GM03348 (cell line): Measurements from ENCODE around the gene PMF1.
"Not testable (repeated sequence)": the region's sequence is repeated elsewhere in the genome, so short reads cannot be mapped to it uniquely, and the experiment has no call there.

Experiments
- DNase-seq: peaks from one replicate; pipeline ENCODE4 v3.0.0; 2012; ENCODE audit warnings: low spot score

PMF1 gene, protein sequence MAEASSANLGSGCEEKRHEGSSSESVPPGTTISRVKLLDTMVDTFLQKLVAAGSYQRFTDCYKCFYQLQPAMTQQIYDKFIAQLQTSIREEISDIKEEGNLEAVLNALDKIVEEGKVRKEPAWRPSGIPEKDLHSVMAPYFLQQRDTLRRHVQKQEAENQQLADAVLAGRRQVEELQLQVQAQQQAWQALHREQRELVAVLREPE

DNA sequence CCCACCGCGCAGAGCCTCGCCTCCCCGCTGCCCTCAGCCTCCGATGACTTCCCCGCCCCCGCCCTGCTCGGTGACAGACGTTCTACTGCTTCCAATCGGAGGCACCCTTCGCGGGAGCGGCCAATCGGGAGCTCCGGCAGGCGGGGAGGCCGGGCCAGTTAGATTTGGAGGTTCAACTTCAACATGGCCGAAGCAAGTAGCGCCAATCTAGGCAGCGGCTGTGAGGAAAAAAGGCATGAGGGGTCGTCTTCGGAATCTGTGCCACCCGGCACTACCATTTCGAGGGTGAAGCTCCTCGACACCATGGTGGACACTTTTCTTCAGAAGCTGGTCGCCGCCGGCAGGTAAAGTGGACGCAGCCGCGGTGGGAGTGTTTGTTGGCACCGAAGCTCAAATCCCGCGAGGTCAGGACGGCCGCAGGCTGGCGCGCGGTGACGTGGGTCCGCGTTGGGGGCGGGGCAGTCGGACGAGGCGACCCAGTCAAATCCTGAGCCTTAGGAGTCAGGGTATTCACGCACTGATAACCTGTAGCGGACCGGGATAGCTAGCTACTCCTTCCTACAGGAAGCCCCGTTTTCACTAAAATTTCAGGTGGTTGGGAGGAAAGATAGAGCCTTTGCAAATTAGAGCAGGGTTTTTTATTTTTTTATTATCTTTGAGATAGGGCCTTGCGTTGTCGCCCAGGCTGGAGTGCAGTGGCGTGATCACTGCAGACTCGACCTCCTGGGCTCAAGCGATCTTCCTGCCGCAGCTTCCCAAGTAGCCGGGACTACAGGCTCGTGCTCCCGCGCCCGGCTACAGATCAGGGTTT lies at the start of gene PMF1:
Gene PMF1 (plus strand): TSS at position 175 of the 811 bp plus-strand sequence. CDS start 9 bp downstream, at position 184.
- peak; percentile 100 for DNase-seq

DNA sequence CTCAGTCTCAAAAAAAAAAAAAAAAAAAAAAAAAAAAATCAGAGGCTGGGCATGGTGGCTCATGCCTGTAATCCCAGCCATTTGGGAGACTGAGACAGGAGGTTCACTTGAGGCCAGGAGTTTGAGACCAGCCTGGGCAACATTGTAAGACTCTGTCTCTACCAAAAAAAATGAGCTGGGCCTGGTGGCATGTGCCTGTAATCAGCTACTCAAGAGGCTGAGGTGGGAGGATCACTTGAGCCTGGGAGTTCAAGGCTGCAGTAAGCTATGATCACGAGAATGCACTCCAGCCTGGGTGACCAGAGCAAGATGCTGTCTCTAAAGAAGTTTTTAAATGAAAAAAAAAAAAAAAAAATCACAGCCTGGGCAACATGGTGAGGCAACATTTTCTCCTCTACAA lies 49.1 kb upstream of the PMF1 start:
- no peak for DNase-seq

DNA sequence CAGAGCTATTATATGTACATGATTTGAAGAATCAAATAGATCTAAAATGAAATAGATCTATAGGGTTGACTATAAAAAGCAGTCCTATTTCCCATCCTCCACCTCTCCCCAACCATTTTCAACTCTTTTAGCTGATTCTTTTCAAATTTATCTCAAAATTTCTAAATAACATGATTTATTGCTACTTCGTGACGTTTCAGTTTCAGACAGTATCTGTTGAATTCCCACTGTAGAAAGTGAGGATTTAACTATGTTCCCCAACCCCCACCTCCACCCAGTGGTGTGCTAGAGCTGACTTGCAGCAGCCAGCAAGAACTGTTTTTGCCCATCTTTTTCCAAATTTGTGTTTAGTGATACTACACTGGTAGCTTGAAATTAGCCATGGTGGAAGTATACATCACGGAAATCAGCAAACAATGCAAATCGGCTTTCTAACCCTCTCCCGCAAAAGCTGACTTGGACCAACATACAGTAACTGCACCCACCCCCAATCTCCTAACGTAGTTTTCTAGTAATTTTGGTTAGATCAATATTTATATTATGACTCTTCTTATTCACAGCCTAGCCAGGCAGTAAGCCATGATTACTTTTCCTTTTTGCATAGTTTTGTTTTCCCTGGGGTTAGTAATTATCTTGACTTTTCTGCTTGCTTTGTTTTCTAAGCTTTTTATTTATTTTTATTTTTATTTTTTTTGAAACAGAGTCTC lies 48.5 kb upstream of the PMF1 start:
- no peak for DNase-seq

DNA sequence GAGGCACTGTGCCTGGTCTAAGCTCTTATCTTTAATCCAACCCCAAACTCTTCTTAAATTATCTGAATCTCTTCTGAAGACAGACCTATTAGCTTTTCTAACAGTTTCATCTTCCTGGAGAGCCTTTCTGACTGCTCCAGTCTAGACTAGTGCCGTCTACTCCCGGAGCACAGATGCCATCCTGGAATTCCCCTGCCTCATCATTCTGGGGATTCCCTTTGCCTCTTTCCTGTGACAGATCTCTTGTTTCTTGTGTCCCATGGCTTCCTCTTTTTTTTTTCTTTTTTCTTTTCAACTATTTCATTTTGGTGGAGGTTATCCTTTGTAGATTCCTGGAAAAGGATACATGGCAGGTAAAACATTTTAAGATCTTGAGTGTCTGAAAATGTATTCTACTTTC lies 47.7 kb upstream of the PMF1 start:
- no peak for DNase-seq

DNA sequence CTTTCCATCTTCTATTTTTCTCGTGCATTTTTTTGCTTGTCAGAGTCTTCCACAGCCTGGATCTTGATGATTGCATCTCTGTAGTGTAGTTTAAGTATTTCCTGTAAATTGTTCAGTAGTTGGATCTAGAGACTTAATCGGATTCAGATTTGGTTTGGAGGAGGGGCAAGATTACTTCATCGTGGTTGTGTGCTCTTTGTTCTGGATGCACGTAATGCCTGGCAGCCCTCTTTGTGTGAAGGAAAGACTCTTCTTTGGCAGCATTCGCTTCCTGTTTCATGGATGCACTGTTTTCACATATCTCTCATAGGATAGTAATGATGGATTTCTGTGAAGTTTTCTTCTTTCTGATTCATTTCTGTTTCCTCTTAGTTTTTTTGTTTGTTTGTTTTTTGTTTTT lies 45.3 kb upstream of the PMF1 start:
- DNase-seq: peak; percentile 13

DNA sequence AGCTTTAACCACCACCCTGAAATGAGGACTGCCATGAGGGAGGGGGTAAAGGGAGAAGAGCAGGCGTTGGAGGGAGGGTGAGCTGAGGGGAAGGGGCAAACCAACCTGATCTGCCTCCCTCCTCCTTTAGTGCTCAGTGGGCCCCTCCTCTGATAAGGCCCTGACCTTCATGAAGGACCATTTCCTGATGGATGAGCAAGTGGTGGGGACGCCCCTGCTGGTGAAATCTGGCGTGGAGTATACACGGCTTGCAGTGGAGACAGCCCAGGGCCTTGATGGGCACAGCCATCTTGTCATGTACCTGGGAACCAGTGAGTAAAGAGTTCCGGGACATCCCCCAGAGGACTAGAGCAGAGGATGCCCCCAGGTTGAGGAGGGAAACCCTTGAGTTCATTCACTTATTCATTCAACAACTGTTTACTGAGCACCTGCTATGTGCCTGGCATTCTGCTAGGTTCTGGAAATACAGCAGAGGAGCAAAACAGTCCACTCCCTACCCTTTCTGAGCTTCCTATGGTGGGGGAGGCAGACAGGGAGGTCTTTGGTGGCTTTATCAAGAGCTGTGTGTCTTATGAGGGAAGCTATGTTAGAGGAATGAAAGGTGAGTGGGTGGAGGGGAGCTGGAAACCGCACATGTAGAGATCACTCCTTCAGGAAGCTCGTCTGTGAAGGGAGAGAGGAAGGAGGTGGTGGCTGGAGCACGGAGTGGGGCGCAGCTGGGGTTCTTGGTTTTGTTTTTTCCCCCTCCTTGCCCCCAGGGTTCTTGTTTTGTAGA lies 39.9 kb upstream of the PMF1 start:
- DNase-seq: peak; percentile 3

DNA sequence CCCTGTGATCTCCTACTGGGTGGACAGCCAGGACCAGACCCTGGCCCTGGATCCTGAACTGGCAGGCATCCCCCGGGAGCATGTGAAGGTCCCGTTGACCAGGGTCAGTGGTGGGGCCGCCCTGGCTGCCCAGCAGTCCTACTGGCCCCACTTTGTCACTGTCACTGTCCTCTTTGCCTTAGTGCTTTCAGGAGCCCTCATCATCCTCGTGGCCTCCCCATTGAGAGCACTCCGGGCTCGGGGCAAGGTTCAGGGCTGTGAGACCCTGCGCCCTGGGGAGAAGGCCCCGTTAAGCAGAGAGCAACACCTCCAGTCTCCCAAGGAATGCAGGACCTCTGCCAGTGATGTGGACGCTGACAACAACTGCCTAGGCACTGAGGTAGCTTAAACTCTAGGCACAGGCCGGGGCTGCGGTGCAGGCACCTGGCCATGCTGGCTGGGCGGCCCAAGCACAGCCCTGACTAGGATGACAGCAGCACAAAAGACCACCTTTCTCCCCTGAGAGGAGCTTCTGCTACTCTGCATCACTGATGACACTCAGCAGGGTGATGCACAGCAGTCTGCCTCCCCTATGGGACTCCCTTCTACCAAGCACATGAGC lies 36.1 kb upstream of the PMF1 start:
- no peak for DNase-seq

DNA sequence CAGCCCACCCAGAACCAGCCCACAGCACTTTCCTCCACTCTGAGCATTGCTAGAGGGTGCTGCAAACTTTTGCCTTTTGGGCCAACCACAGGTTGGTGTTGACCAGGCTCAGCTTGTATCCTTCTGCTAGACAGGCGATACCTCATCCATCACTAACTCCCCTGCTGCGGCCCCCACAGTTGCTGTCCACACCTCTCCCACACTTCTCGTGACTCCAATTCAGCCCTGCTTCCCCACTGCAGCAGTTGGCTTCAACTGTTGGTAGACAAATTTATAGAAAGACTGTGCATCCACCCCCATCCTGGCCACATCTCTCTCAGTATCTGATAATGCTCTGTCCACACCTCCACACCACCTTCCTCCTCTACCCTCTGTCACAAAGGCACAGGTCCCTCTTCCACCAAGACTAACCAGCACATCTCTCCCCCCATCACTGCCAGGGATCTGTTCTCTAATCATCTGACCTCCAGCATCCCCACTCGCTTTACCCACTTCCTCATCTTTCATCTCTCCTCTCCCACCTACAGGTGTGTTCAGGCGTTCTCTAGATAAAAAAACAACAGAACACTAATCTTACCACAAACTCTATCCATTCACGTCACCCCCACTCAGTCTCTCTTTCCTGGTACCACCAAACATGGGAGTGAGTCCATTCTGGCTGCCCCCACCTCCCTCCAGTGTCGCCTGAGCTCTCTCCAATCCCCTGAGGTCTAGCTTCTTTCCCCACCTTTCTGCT lies 34.7 kb upstream of the PMF1 start:
- no peak for DNase-seq

DNA sequence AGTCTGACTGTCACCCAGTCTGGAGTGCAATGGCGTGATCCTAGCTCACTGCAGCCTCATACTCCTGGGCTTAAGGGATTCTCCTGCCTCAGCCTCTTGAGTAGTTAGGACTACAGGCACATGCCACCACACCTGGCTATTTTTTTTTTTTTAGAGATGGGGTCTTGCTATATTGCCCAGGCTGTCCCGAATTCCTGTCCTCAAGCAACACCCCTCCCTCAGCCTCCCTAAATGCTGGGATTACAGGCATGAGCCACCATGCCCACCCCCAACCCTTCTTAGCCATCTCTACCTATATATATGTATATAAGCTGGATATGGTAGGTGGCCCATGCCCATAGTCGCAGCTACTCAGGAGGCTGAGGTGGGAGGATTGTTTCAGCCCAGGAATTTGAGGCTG lies 32.3 kb upstream of the PMF1 start:
- no peak for DNase-seq

DNA sequence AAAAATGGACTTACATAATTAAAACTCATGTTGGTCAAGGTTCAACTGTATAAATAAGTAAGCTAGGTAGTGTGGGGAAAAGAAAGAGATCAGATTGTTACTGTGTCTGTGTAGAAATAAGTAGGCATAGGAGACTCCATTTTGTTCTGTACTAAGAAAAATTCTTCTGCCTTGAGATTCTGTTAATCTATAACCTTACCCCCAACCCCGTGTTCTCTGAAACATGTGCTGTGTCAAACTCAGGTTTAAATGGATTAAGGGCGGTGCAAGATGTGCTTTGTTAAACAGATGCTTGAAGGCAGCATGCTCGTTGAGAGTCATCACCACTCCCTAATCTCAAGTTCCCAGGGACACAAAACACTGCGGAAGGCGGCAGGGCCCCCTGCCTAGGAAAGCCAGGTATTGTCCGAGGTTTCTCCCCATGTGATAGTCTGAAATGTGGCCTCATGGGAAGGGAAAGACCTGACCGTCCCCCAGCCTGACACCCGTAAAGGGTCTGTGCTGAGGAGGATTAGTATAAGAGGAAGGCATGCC lies 31.3 kb upstream of the PMF1 start:
- DNase-seq: not testable (repeated sequence)

DNA sequence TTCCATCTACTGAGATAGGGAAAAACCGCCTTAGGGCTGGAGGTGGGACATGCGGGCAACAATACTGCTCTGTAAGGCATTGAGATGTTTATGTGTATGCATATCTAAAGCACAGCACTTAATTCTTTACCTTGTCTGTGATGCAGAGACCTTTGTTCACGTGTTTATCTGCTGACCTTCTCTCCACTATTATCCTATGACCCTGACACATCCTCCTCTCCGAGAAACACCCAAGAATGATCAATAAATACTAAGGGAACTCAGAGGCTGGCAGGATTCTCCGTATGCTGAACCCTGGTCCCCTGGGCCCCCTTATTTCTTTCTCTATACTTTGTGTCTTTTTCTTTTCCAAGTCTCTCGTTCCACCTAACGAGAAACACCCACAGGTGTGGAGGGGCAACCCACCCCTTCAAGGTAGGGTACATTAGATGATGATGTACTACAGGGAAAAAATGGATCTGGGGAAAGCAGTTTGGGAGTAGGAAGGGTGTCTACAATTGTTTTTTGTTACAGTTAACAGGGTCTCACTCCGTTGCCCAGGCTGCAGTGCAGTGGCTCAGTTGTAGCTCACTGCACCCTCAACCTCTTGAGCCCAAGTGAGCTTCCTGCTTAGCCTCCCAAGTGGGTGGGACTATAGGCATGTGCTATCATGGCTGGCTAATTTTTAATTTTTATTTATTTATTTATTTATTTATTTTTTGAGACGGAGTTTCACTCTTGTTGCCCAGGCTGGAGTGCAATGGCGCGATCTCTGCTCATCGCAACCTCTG lies 30.6 kb upstream of the PMF1 start:
- DNase-seq: not testable (repeated sequence)

DNA sequence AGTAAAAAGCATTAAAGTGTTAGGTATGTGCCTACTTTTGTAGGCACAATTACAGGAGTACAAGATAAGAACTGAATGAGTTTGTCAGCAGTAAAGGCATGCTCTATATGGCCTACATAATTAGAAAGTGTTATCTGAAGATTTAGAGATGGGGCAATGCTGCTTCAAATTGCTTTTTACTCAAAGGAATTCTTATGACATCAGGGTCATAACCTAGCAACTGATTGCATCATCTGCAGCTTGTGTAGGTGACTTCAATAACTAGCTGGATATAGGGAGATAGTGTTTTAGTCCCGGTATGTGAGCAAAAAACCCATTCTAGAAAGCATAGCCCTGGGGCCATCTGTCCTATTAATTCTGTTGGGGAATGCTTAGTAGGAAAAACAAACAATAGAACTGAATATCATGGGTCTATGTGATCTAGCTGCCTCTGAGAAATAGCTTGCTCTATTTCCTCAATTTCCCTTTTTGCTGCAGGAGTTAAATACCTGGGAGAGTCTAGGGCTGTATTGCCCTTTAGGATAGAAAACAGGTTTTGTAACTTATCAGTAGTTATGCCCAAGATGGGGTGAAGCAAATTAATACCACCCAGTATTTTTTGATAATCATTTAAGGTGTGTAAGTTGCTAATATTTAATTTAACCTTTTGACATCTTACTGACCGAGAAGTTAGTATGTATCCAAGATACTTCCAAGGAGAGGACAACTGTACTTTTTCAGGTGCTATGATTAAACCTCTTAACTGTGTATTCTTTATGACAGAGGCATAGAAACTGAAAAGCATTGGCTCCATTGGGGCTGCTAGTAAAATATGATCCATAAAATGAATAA lies 26.2 kb upstream of the PMF1 start:
- DNase-seq: not testable (repeated sequence)

DNA sequence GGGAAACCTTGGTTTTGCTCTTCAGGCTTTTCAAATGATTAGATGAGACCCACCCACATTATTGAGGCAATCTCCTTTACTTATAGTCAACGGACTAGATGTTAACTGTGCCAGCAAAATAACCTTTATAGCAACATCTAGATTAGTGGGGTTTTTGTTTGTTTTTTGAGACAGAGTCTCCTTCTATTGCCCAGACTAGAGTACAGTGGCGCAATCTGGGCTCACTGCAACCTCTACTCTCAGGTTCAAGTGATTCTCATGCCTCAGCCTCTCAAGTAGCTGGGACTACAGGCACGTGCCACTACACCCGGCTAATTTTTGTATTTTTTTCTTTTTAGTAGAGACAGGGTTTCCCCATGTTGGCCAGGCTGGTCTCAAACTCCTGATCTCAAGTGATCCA lies 22.5 kb upstream of the PMF1 start:
- not testable (repeated sequence) for DNase-seq

DNA sequence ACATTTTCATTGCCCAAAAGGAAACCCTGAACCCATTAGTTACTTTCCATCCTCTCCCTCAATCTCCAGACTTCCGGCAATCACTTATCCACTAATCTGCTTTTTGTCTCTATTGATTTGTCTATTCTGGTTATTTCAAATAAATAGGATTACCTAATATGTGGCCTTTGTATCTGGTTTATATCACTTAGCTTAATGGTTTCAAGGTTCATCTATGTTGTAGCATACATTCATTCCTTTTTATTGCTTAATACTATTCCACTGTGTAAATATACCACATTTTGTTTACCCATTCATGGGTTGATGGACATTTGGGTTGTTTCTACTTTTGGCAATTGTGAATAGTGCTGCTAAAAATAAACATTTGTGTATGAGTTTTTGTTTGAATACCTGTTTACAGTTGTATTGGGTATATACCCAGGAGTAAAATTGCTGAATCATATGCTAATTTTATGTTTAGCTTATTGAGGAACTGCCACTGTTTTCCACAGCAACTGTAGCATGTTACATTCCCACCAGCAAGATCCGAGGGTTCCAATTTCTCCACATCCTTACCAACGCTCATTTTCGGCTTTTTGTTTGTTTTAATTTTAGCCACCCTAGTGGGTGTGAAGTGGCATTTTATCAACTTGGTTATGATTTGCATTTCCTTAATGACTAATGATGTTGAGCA lies 21.4 kb upstream of the PMF1 start:
- DNase-seq: no peak

DNA sequence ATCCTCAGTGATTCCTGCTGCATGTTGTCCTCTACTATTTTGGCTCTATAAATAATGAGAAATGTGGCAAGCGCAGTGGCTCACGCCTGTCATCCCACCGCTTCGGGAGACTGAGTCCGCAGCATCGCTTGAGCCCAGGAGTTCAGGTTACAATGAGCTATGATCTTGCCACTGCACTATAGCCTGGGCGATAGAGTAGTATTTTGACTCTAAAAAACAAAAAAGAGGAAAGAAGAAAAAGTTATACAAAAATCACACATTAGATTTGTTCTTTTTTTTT lies 19.7 kb upstream of the PMF1 start:
- no peak for DNase-seq

DNA sequence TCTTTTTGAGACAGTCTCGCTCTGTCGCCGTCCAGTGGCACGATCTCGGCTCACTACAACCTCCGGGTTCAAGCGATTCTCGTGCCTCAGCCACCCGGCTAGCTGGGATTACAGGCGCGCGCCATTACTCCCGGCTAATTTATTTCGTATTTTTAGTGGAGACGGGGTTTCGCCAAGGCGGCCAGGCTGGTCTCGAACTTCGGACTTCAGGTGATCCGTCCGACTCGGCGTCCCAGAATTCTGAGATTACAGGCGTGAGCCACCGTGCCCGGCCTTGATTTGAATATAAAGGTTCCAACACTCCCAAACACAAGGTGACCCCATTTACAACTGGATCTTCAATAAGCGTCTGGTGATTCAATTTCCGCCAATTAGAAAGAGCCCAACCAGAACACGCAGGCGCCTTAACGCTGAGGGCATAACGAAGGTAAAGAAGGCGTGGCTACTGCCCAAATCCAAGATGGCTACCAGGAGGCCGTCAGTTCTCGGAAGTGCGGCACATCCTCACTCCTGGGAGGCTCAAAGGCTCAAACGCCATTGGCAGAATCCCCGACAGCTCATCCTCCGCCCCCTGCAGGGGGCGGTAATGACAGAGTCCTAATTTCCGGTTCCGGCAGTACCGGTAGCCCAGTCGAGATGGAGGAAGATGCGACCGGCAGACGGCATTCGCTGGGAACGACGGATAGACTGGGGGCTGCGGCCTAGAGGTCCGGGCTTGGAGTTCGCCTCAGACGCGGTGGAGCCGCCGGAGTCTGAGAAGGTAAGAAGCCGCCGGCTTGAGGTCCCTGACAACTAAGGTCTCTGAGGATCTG lies 19.1 kb upstream of the PMF1 start, which contains the start of gene SLC25A44:
Gene SLC25A44 (plus strand): TSS at position 617 of the 812 bp plus-strand sequence. CDS start 5,744 bp downstream, outside the sequence.
- peak; percentile 97 for DNase-seq

DNA sequence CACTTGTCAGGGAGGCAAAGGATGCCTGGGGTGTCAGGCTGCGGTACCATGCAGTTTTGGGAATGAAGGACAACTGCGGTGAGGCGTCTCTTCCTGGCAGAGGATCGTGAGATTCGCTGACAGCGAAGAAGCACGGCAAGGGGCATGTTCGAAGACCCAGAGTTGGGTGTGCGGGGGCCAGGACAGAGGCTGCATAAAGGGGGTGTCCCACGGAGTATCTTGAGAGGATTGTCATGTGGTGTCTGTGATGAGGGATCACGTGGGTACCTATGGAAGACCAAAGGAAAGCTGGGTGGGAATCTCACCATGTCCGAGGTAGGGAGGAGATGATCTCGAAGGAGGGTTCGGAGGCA lies 18.5 kb upstream of the PMF1 start:
- peak; percentile 37 for DNase-seq

DNA sequence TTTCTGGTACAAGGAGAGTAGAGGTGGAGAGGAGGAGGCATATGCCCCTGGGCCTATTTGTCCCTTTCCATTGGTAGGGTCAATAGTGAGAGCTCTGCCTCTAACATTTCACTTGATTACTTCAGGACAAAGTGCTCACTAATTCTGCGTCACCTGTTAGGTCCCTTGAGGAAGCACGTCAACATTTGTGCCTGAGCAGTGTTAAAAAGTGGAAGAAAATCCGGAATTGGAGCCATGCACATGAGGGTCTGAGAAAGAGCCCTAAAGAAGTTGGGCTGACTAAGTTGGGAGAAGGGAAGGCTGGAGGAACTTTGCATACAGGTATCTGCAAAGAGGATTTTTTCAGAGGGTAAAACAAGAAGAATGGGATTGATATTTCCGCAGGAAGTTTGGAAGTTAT lies 17.0 kb upstream of the PMF1 start:
- no peak for DNase-seq
